ENCODE results near the gene PROSER2.

PROSER2 gene

GRCh38 chr10:11783558-11783865, 39.6 kb upstream of the PROSER2 start:
- POLR2A ChIA-PET (ENCODE audit: low non-redundant PET), result no interaction called here
- DNase-seq (ENCODE audit: low spot score), result peak; percentile 45
- TF ChIP-seq, protein P1, sequence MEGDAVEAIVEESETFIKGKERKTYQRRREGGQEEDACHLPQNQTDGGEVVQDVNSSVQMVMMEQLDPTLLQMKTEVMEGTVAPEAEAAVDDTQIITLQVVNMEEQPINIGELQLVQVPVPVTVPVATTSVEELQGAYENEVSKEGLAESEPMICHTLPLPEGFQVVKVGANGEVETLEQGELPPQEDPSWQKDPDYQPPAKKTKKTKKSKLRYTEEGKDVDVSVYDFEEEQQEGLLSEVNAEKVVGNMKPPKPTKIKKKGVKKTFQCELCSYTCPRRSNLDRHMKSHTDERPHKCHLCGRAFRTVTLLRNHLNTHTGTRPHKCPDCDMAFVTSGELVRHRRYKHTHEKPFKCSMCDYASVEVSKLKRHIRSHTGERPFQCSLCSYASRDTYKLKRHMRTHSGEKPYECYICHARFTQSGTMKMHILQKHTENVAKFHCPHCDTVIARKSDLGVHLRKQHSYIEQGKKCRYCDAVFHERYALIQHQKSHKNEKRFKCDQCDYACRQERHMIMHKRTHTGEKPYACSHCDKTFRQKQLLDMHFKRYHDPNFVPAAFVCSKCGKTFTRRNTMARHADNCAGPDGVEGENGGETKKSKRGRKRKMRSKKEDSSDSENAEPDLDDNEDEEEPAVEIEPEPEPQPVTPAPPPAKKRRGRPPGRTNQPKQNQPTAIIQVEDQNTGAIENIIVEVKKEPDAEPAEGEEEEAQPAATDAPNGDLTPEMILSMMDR (conservative IDR thresholded peaks at IDR 0.05; ENCODE audit: low read depth), result no peak

DNA sequence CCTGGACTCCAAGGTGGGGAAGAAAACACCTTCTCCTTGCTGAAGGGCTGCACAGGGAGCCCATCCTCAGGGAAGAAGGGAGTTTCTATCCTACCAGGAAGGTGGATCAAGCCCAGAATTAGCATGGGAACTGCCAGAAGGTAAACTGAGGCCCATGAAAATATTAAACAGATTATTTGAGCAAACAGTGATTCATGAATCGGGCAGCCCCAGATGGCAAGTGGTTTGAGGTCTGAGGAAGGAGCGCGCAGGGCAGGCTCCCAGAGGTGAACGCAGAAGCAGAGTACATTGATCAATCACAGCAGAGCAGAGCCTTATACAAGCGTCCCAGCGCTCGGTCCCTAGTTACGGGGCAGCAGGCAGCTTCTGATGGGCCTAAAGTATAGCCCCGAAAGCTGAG, 35.8 kb upstream of the PROSER2 start:
- no peak for DNase-seq (ENCODE audit: low spot score)
- TF ChIP-seq, protein P1 (conservative IDR thresholded peaks at IDR 0.05; ENCODE audit: low read depth), result no peak
- ChIA-PET POLR2A (ENCODE audit: low non-redundant PET) (no interaction called here), CTCF (no interaction called here)
- H3K27ac ChIP-seq, result no peak overlapping the region

More at GRCh38 chr10:11783558-11783865, 39.6 kb upstream of the PROSER2 start:
- H3K27ac ChIP-seq, result peak overlapping the region; percentile 0; the same call in 1 of the 2 replicates
- CTCF ChIA-PET, result interaction anchor here (1.0 to 2.3 kb wide), 8 partner anchors 10 to 203 kb away, joined by 3 to 16 read pairs (median 5); no protein-coding TSS in a partner anchor

DNA sequence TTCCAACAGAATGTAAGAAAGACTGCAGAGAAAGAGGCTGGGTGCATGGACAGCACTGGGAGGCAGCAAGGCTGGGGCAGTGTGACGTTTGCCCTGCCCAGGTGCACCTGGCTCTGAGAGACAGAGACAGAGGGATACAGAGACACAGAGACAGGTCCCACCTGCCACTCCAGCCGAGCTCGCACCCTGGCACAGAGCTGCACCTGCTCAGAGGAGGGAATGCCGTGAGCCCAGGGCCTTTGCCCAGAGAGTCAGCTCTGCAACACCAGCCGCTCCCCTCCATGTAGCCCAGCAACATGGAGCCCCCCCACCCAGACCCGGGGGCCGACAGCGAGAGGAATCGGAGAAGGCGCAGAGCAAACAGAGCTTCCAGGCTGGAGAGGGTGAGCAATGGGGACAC, 35.3 kb upstream of the PROSER2 start:
- ChIA-PET POLR2A (ENCODE audit: low non-redundant PET) (no interaction called here), CTCF (no interaction called here)
- no peak overlapping the region for H3K27ac ChIP-seq
- TF ChIP-seq, protein P1 (conservative IDR thresholded peaks at IDR 0.05; ENCODE audit: low read depth), result no peak
- no peak for DNase-seq (ENCODE audit: low spot score)

GRCh38 chr10:11789306-11789705, 33.9 kb upstream of the PROSER2 start:
- ChIA-PET CTCF (interaction anchor here (0.6 to 1.2 kb wide), 3 partner anchors 30 to 197 kb away, joined by 3 to 4 read pairs (median 4); no protein-coding TSS in a partner anchor), POLR2A (ENCODE audit: low non-redundant PET) (no interaction called here)
- TF ChIP-seq, protein P1 (conservative IDR thresholded peaks at IDR 0.05; ENCODE audit: low read depth), result no peak
- no peak for DNase-seq (ENCODE audit: low spot score)
- H3K27ac ChIP-seq, result no peak overlapping the region

GRCh38 chr10:11789956-11790355, 33.2 kb upstream of the PROSER2 start:
- H3K27ac ChIP-seq, result no peak overlapping the region
- TF ChIP-seq, protein P1 (conservative IDR thresholded peaks at IDR 0.05; ENCODE audit: low read depth), result no peak
- POLR2A ChIA-PET (ENCODE audit: low non-redundant PET), result no interaction called here
- no peak for DNase-seq (ENCODE audit: low spot score)
- CTCF ChIA-PET, result interaction anchor here (0.7 to 1.2 kb wide), 2 partner anchors 30 to 197 kb away, joined by 3 to 4 read pairs; no protein-coding TSS in a partner anchor

DNA sequence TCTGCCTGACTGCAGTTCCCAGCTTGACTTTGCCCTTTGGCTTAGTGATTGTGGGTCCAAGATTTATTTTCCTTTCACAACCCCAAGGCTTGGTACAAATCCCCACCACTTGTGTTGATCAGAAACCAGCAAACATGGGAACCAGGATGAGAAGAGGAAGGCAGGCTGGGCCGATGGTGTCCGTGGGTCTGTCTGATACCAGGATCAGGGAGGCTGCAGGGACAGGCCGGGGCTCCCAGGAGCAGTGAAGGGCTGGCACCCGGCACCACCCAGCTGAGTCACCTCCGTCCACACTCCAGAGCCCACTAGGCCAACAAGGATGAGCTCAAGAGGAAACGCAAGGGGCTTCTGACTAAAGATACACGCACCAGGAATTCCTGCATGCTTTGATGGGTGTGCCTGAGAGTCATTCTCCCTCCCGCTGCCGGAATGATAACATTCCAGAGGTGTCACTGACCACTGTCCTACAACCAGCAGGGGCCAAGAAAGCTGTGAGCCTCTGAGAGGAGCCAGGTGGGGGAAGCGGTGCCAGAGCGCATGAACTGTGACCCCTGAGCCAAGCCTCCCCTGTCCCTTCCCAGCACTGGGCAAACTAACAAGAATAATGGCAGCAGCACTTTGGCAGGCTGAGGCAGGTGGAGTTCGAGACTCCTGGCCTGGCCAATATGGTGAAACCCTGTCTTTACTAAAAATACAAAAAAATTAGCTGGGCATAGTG, 29.2 kb upstream of the PROSER2 start:
- TF ChIP-seq, protein P1 (conservative IDR thresholded peaks at IDR 0.05; ENCODE audit: low read depth), result no peak
- ChIA-PET POLR2A (ENCODE audit: low non-redundant PET) (no interaction called here), CTCF (interaction anchor here (0.6 to 1.3 kb wide), 7 partner anchors 11 to 1530 kb away, joined by 3 to 8 read pairs (median 3); no protein-coding TSS in a partner anchor)
- H3K27ac ChIP-seq, result peak overlapping the region; percentile 77
- peak; percentile 90 for DNase-seq (ENCODE audit: low spot score)
